Measurements from ENCODE around the gene HEATR5A. TPM values are rescaled to one million over a fixed set of nuclear protein-coding genes. Genes with fewer than 3 reads are reported as not detected.

HEATR5A gene
- total RNA-seq, 1 donor from 2014 or later = 57.7 TPM

GRCh38 chr14:31435276-31435675, 14.9 kb upstream of the HEATR5A start:
- no peak overlapping the region for H3K27ac Mint-ChIP-seq (ENCODE audit: unreplicated experiment)
- peaks cover 5% of the 10 kb centered on the region for H3K4me1 Mint-ChIP-seq (ENCODE audit: low read depth)
- no peak overlapping the region for H3K4me3 Mint-ChIP-seq (ENCODE audit: unreplicated experiment)
- TF ChIP-seq CTCF (IDR thresholded peaks at IDR 0.05) = no peak
- no peak for DNase-seq (ENCODE audit: low spot score)
- peaks cover 14% of the 10 kb centered on the region for H3K9me3 Mint-ChIP-seq (ENCODE audit: low read depth)
- H3K36me3 Mint-ChIP-seq (ENCODE audit: low read depth) = peaks cover 13% of the 10 kb centered on the region
- H3K27me3 Mint-ChIP-seq (ENCODE audit: low read depth) = no peaks in the 10 kb centered on the region

GRCh38 chr14:31430634-31431264, 10.4 kb upstream of the HEATR5A start:
- Mint-ChIP-seq H3K4me1 (ENCODE audit: low read depth) (no peaks in the 10 kb centered on the region), H3K36me3 (ENCODE audit: low read depth) (peaks cover 15% of the 10 kb centered on the region), H3K27me3 (ENCODE audit: low read depth) (no peaks in the 10 kb centered on the region), H3K27ac (ENCODE audit: unreplicated experiment) (no peak overlapping the region), H3K4me3 (ENCODE audit: unreplicated experiment) (no peak overlapping the region), H3K9me3 (ENCODE audit: low read depth) (peaks cover 14% of the 10 kb centered on the region)
- TF ChIP-seq CTCF (IDR thresholded peaks at IDR 0.05) = no peak
- no peak for DNase-seq (ENCODE audit: low spot score)

GRCh38 chr14:31429791-31430190, 9.4 kb upstream of the HEATR5A start:
- no peak for DNase-seq (ENCODE audit: low spot score)
- no peak overlapping the region for H3K27ac Mint-ChIP-seq (ENCODE audit: unreplicated experiment)
- no peaks in the 10 kb centered on the region for H3K27me3 Mint-ChIP-seq (ENCODE audit: low read depth)
- no peak overlapping the region for H3K4me3 Mint-ChIP-seq (ENCODE audit: unreplicated experiment)
- peaks cover 15% of the 10 kb centered on the region for H3K36me3 Mint-ChIP-seq (ENCODE audit: low read depth)
- TF ChIP-seq CTCF (IDR thresholded peaks at IDR 0.05) = no peak
- no peaks in the 10 kb centered on the region for H3K4me1 Mint-ChIP-seq (ENCODE audit: low read depth)
- peaks cover 14% of the 10 kb centered on the region for H3K9me3 Mint-ChIP-seq (ENCODE audit: low read depth)

GRCh38 chr14:31428011-31428410, 7.7 kb upstream of the HEATR5A start:
- H3K4me3 Mint-ChIP-seq (ENCODE audit: unreplicated experiment) = no peak overlapping the region
- H3K27ac Mint-ChIP-seq (ENCODE audit: unreplicated experiment) = no peak overlapping the region
- no peak for DNase-seq (ENCODE audit: low spot score)
- H3K36me3 Mint-ChIP-seq (ENCODE audit: low read depth) = peaks cover 14% of the 10 kb centered on the region
- H3K9me3 Mint-ChIP-seq (ENCODE audit: low read depth) = peaks cover 14% of the 10 kb centered on the region
- H3K4me1 Mint-ChIP-seq (ENCODE audit: low read depth) = no peaks in the 10 kb centered on the region
- H3K27me3 Mint-ChIP-seq (ENCODE audit: low read depth) = no peaks in the 10 kb centered on the region
- TF ChIP-seq CTCF (IDR thresholded peaks at IDR 0.05) = no peak

- H3K27me3 Mint-ChIP-seq (ENCODE audit: low read depth) = no peaks in the 10 kb centered on the region
These were observed 6.3 kb upstream of the HEATR5A start for GRCh38 chr14:31426663-31427062.

More at GRCh38 chr14:31426663-31427062, 6.3 kb upstream of the HEATR5A start:
- no peak overlapping the region for H3K27ac Mint-ChIP-seq (ENCODE audit: unreplicated experiment)
- no peak for DNase-seq (ENCODE audit: low spot score)
- peaks cover 4% of the 10 kb centered on the region for H3K9me3 Mint-ChIP-seq (ENCODE audit: low read depth)
- TF ChIP-seq CTCF (IDR thresholded peaks at IDR 0.05) = no peak
- H3K36me3 Mint-ChIP-seq (ENCODE audit: low read depth) = peaks cover 6% of the 10 kb centered on the region
- no peaks in the 10 kb centered on the region for H3K4me1 Mint-ChIP-seq (ENCODE audit: low read depth)
- H3K4me3 Mint-ChIP-seq (ENCODE audit: unreplicated experiment) = no peak overlapping the region

All from chondrocyte (in vitro differentiated cells).